ENCODE data around the gene DCXR. TPM values are rescaled to one million over a fixed set of nuclear protein-coding genes. Genes with fewer than 3 reads are reported as not detected.

Gene DCXR
- polyA plus RNA-seq, 12 donors: 26.8 to 54.2 (median 34.6) TPM; not detected in 1

DNA sequence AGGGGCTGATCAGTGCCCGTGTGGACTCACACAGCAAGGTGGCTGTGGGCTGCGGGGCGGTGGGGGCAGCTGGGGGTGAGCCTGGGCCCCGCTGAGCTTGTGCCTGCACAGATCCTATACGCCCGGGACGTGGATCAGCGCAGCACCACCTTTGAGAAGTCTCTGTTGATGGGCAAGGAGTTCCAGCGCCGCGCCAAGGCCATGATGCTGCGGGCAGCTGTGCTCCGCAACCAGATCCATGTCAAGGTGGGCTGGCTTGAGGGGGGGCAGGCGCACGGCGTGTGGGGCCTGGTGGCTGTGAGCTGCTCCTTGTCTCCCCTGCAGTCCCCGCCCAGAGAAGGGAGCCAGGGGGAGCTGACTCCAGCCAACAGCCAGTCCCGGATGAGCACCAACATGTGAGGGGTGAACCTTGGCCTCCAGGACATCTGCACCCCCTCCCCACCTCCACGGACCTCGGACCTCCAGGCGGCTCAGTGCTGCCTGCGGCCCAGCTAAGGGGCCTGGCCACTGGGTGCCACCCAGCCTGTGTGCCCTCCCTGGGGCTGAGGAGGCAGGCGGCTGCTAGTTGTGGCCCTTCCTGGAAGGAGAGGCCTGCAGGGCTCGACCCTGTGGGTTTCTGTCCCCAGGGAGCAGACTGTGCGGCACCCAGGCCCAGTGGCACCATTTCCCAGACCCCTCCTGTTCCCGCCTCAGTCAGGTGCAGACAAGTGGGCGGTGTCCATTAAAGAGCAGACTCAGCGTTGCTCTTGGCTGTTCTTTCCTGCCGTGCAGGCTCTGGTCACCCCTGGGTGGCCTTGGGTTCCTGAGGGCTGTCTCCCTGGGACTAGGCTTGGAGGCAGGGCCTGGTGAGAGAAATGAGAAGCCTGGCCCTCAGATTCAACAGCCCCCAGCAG, 19.5 kb upstream of the DCXR start:
- DNase-seq: no peak

DNA sequence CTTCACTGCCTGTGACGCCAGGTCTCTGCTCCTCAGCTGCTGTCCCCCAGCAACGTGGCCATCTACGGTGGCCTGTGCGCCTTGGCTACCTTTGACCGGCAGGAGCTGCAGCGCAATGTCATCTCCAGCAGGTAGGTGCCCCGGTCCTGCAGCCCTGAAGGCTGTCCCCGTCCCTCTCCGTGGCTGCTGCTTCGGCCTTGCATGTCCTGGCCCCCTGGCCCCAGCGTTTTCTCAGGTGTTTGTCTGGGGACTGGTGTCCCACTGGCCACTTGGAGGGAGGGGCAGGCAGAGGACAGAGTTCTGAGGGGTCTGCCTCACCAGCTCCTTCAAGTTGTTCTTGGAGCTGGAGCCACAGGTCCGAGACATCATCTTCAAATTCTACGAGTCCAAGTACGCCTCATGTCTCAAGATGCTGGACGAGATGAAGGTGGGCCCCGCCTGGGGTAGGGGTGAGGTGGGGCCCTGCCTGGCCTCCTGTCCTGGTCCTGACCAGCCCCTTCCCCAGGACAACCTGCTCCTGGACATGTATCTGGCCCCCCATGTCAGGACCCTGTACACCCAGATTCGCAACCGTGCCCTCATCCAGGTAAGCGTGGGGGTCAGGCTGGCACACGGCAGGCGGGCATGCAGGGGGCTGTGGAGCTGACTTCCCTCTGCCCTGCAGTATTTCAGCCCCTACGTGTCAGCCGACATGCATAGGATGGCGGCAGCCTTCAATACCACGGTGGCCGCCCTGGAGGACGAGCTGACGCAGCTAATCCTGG, 18.6 kb upstream of the DCXR start:
- DNase-seq: no peak

DNA sequence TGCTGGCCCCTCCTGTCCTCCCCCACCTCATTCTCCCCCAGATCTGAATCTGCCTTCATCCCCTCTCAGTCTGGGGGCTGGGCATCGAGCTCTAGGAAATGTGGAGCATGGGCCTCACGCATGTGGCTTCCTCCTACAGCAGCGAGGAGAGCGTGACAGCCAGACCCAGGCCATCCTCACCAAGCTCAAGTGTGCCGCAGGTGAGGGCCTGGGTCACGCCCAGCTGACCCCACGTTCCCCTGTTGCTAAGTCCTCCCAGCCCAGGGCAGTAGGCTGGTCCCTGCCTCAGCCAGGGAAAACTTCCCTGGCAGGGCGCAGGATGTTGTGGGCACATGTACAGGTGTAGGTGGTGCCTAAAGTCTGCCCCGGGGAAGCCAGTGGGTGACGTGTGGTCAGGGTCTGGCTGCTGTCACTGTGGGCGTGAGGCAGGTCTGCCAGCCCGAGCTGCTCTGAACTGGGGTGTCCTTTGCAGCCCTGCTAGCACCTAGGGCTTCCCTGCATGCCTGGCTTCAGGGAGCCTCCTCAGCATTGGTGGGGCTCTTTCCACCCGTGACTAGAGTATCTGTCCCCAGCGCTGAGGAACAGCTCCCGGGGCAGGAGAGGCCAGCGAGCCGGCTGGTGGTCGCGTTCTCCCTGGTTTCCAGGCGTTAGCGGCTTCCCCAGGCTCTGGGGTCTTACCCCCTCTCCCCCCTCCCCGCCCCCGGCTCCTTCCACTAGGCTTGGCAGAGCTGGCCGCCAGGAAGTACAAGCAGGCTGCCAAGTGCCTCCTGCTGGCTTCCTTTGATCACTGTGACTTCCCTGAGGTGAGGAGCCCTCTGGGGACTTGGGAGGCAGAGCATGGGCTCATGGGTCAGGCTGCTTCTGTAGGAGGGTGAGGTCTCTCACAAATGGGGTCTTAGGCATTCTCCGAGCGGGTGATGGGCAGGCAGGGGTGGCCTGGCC, 17.8 kb upstream of the DCXR start:
- no peak for DNase-seq

DNA sequence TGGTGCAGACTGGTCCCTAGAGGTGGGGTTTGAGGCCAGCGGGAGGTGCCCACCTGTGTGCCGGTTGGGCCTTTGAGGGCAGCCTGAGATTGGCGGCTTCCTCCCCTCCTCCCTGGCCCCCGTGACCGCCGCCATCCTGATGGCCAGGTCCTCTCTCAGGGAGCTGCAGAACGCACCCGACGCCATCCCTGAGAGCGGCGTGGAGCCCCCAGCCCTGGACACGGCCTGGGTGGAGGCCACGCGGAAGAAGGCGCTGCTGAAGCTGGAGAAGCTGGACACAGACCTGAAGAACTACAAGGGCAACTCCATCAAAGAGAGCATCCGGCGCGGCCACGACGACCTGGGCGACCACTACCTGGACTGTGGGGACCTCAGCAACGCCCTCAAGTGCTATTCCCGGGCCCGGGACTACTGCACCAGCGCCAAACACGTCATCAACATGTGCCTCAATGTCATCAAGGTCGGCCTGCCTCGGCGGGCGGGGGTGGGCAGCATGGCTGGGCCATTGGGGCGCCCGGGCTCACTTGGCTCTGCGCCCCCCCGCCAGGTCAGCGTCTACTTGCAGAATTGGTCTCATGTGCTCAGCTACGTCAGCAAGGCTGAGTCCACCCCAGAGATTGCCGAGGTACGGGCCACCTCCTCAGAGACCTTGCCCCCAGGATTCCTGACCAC, 17.0 kb upstream of the DCXR start:
- DNase-seq: no peak

DNA sequence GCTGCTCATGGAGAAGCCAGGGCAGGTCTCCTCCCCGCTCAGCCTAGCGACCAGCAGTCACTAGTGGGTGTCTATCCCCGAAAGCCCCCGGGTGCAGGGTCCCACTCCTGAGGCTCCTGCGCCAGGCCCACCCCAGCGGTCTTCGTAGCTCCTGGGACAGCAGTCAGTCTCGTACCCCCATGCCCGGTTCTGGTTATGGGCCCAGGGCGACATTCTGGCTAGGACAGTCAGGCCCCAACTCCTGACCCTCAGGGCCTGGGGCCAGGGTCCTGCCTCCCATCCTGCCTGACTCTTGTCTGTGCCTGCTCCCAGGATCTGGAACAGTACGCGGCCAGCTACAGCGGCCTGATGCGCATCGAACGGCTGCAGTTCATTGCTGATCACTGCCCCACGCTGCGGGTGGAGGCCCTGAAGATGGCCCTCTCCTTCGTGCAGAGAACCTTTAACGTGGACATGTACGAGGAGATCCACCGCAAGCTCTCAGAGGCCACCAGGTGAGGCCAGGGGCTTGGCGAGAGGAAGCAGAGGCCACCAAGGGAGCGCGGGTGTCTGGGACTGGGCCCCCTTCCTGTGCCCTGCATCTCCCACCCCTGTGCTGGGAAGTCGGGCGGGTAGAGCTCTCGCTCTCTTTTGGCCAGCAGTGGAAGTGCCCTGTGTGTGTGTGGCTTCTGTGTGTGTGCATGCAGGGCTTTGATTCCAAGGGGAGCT, 16.2 kb upstream of the DCXR start:
- DNase-seq: no peak

DNA sequence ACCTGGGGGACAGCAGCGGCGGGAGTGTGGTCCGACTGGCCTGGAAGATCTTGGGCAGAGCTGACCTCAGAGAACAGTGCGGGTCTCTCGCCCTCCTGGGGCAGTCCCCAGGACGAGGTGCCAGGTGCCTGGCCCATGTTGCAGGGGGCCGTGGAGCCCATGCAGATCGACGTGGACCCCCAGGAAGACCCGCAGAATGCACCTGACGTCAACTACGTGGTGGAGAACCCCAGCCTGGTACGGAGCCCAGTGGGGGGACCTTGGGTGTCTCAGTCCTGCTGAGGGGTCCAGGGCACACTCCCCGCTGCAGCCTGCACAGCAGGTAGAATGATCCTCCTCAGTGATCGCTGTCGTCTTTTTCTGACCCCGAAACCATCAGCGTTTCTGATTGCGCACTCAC, 15.6 kb upstream of the DCXR start:
- DNase-seq: no peak

DNA sequence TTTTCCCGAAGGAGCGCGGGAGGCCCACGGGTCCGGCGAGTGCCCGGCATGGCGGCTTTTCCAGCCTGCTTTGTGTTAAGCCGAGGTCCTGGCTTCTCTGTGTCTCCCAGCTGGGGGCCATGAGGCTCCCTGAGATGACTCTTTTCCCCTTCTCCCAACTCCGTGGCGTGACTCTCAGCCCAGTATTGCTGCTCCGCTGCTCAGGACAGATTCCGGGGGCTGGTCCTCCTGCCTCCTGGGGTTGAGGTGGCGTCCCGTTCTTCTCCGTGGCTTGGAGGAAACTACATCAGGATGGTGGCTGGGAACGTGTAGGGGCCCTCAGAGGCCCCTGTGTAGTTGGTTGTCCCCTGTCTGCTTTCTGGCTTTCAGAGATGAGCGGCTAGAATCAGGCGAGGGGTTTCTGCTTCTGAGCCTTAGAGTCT, 15.2 kb upstream of the DCXR start:
- no peak for DNase-seq

DNA sequence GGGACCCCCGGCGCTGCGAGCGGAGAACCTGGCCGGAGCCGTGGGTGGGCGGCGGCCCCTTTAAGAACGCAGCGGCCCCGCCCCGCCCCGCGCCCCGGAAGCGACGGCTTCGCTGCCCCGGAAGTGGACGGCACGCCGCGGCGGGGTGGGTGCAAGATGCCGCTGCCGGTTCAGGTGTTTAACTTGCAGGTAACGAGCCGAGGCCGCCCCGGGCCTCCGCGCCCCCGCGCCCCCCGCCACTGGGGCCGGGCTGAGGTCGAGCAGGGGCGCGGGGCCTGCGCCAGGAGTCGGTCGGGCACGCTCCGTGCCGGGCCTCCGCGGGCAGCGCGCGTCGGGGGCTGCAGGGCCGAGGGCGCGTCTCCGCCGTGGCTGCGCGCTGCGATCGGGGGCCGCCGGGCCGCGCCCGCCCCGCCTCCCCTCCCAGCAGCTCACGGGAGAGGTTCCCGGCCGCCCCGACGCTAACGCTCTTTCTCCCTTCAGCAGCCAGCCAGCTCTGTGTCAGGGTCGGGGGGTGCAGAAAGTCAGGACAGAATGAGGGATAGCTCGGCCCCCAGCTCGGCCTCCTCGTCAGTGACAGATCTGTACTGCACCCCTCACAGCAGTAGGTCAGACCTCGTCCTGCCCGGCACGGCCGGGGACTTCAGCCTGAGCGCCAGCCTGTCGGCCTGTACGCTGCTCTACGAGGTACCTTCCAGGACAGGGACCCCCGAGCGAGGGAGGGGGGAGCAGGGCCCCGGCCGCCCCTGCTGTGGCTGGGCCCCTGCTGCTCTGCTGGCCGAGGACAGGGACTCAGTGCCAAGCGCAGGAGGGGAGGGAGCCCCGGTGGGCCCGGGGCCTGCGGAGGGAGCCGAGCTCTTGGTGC, 14.5 kb upstream of the DCXR start, which contains the start of the genes GPS1 and RFNG:
GPS1 (plus strand) TSS at position 123 of the 862 bp plus-strand sequence; CDS start at position 157, 34 bp downstream.
RFNG (minus strand) TSS at position 36 of the 862 bp plus-strand sequence. CDS start 45 bp downstream, outside the sequence.
- DNase-seq: peak; percentile 60

DNA sequence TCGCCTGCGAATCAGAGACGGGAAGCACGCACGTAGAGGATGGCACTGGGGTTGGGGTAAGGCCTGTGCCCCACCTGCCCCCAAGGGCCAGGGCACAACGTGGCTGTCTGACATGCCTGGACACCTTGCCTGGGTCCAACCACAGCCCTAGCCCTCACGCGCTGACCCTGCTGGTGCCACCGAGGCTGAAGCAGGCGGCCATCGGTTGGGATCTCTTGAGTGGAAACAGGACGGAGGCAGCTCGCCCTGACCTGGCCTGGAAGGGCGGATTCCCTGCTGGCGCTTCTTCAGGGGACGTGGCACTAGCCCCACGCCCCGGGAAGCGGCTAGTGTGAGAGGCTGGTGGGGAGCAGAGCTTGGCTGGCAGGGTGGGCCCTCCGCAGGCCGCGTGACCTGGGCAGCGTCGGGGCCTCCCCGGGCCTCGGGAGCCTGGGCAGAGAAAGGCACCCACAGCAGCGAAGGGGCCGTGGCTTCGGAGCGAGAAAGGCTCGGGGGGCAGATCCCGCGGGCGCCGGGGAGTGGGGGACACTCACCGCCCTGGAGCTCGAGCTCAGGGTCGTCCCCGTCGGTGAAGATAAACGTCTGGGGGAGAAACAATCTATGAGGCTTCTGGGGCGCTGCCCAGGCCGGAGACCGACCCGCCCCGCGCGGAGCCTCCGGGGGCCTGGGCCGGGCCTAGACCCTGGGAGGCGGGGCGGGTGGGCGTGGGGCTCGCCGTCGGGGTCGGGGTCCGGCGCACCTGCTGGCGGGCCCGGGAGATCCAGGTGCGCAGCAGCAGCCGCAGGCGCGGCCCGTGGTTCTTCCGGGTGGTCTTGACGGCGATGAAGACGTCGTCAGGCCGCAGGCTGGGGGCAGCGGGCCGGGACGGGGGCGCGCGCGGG, 13.5 kb upstream of the DCXR start:
- DNase-seq: no peak

DNA sequence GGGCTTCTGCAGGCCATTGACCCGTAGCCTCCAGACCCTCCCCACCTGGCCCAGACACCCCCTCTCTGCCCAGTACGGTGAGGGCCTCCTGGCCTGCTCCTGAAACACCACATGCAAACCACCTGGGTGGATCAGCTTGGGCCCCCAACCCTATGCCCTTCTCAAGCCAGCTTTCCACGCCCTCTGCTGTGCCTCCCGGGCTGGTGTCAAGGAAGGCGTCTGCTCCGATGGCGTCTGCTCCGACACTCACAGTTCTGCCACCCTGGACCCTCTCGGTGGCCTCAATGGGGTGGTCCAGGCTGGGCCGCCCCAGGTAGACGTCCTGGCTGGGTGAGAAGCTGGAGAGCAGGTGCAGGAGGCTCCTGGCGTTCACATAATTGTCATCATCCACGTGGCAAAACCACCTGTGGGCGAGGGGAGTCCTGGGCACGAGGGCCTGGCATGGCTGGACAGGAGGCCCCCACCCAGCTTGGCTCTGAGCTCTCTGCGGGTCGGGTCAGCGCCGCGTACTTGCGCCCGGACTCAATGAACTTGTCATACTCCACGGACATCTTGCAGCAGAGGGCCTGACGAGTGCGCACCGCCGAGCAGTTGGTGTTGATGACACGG, 12.8 kb upstream of the DCXR start:
- DNase-seq: no peak

DNA sequence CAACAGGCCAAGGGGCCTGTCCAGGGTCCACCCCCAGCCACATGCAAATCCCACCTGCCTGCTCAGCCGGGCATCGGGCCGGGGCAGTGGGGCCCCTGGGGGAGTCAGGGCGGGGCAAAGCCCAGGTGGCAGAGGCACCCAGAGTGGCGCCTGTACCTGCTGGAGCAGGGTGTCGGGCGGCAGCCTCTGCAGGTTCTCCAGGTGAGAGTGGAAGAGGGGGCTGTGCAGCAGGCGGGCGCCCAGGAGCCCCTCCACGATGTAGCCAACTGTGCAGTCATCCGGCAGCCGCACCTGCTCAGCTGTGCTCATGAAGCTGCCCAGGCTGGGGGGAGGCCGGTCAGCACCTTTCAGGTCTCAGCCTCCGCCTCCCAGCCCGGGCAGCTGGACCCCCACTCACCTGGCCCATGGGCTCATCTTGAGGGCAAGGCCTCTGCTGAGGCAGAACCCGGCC, 12.0 kb upstream of the DCXR start:
- DNase-seq: no peak

DNA sequence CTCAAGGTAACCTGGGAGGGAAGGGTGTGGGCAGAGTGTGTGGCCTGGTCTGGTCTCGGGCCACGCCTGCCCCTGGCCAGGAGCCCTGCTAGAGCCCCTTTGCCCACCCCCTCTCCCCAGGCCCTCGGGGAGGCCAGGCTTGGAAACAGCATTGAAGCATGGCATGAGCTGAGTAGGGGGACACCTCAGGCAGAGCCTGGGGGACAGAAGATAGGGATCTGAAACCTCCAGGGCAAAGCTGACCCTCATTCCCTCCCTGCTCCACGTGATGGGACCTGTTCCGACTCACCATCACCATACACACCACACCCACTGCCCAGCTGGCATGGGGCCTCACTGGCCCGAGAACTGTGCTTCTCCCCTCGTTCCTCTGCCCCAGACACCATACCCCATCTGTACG, 11.6 kb upstream of the DCXR start:
- no peak for DNase-seq

DNA sequence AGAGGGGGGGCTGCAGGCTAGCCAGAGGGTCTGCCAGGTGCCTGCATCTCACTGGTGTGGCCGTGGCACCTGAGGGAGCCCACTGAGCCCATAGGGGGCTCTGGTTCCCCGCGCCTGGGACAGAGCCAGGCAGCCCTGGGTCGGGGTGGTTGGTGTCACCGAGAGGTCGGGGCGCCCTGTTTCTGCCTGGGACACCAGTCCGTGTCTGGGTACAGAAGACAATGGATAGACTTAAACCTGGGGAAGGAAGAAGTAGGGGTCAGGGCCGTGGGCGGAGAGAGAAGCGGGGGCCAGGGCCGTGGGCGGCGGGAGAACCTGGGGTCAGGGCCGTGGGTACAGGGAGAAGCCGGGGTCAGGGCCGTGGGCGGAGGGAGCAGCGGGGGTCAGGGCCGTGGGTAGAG, 11.1 kb upstream of the DCXR start:
- DNase-seq: no peak

DNA sequence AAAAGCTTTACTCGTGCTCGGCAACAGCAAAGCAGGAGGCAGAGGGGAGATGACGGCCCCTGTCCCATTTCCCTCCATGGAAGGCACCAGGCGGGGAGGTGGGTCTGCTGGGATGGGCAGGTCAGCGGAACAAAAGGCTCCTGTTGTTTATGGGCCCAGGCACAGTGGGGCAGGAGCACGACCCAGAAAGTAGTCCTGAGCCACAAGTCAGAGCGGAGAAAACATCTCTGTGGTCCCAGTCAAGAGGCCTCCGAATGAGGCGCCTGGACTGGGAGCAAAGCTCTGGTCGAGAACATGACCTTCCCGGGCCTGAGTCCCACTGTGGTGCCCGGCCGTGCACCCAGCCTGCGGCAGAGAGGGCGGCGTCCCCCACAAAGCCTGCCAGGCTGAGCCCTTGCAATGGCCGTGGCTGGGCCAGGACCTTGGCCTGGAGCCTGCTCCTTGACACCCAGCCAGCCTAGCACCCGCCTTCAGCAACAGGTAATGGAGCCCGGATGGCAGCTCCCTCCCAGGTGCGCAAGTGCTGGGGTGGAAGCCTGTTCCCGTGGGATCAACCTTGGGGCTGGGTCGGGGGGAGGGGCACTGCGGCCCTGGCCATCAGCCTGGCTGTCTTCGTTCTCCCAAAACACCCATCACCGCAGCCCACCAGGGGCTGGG, 10.5 kb upstream of the DCXR start:
- DNase-seq: no peak

DNA sequence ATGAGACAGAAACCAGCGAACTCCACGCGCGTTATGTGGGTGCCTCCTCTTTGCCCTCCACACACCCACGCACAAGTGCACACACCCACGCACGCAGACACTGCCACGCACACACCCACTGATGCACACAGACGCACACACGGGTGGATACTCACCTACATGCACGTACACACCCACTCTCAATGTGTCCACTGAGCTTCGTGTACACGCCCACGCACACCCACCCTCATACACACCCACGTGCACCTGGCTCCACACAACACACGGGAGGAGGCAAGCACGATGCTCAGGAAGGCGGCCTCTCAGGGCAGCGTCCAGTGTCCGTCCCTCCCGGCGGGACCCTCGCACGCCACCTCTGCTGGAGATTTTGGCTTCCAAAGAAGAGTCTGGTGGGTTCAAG, 9.9 kb upstream of the DCXR start:
- no peak for DNase-seq

DNA sequence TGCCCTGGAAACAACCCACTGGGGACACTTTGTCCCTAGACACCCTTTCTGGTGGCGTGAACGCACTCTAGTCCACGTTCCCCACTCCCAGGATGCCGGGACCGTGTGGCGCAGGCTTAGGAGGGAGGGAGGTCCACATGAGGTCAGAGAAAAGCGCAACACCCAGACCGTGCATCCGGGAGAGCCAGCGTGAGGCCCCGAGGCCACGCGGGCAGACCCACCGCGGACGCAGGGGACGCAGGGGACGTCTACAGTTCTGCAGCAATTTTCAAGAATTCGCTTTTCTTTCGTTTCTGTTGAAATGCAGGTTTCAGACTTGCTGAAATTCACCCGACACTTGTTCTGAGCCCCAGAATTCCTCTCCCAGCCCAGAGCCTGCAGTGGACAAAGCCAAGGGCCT, 9.4 kb upstream of the DCXR start:
- no peak for DNase-seq

DNA sequence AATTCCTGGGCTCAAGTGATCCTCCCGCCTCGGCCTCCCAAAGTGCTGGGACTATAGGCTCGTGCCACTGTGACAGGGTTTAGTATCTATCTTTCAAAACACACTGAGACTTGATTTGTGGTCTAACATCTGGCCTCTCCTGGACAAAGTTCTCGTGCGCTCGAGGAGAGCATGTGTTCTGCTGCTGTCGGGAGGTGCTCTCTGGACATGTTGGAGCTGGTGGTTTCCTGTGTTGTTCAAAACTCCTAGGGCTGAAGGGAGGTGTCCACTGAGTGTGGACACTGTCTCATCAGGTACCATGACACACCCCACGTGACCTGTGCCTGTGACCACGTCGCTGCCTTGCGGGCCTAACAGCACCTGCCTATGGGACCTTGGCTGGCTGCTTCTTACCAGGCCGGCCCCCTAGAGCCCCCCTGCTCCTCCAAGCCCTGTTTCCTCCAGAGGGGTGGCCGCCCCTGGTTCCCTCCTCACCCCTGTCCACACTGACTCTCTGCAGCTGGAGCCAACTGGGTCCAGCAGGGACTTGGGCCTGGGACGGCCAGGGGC, 8.5 kb upstream of the DCXR start:
- no peak for DNase-seq
